Measurements from ENCODE around the gene MAN1B1. TPM values are rescaled to one million over a fixed set of nuclear protein-coding genes. Genes with fewer than 3 reads are reported as not detected.

MAN1B1 gene
- polyA plus RNA-seq, 3 donors, result 29.3 to 38.2 (median 33.3) TPM

DNA sequence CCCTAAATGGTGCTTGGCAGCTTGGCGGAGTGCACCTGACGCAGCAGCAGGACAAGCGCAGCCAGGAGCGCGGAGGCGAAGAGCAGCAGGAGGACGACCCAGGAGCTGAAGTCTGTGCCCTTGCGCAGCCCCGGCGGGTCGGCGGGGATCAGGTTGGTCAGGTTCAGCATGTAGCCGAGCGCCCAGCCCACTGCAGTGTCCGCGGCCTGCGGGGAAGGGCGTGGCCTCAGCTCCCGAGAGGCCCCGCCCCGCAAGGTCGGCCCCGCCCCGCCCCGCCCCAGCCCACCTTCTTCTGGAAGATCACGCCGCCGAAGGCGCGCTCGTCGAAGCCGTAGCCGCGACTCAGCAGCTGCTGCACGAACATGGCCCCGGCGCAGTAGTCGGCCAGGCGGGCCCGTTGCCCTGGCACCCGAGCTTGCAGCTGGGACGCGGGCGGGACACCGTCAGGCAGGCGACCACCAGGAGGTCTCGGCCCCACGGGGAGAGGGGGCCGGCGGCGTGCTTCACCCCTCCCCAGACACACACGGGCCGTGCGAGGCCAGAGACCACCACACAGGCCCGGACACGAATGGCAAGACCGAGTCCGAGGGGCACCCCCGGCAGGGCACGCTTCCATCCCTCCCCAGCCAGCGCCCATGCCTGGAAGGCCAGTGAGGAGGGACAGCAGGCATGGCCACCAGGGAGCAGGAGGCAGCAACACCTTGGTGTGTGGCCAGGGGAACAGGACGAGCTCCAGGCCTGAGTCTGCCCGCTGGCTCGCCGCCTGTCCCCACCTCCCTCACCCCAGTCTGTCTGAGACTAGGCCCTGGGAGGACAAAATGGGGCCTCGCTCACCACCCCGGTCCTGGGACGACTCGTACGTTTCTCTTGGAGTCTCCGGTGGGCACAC is 37.9 kb upstream of the MAN1B1 start:
- intact Hi-C loops (cut with micrococcal nuclease), result no loop called here
- no peak overlapping the region for H2AFZ ChIP-seq (ENCODE audit: insufficient read depth, low read depth, low read length, poor library complexity, severe bottlenecking)

More for the DNA sequence above, 37.9 kb upstream of the MAN1B1 start:
- TF ChIP-seq, protein P1, sequence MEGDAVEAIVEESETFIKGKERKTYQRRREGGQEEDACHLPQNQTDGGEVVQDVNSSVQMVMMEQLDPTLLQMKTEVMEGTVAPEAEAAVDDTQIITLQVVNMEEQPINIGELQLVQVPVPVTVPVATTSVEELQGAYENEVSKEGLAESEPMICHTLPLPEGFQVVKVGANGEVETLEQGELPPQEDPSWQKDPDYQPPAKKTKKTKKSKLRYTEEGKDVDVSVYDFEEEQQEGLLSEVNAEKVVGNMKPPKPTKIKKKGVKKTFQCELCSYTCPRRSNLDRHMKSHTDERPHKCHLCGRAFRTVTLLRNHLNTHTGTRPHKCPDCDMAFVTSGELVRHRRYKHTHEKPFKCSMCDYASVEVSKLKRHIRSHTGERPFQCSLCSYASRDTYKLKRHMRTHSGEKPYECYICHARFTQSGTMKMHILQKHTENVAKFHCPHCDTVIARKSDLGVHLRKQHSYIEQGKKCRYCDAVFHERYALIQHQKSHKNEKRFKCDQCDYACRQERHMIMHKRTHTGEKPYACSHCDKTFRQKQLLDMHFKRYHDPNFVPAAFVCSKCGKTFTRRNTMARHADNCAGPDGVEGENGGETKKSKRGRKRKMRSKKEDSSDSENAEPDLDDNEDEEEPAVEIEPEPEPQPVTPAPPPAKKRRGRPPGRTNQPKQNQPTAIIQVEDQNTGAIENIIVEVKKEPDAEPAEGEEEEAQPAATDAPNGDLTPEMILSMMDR (IDR thresholded peaks at IDR 0.05), result no peak
- Histone ChIP-seq H3K9ac (ENCODE audit: insufficient read depth, low read length, poor library complexity, severe bottlenecking) (no peak overlapping the region), H3K4me3 (replicated peaks in 1 of 3; ENCODE audit: low read depth in 2 of 3, low read length in 3 of 3) (no peak overlapping the region), H3K4me1 (ENCODE audit: control insufficient read depth in 1 of 2, insufficient read depth in 2 of 2, low read length in 2 of 2) (peaks cover 18 to 37% of the 10 kb centered on the region in 2 donors), H3K4me2 (replicated peaks; ENCODE audit: extremely low read depth, low read length, poor library complexity, severe bottlenecking) (no peak overlapping the region), H3K27me3 (ENCODE audit: control insufficient read depth in 2 of 2, insufficient read depth in 2 of 2, low read length in 2 of 2) (peaks cover 35 to 87% of the 10 kb centered on the region in 2 donors), H3K9me3 (replicated peaks in 1 of 2; ENCODE audit: control insufficient read depth in 1 of 2, insufficient read depth in 1 of 2, low read length in 2 of 2) (peaks cover 0 to 18% of the 10 kb centered on the region in 2 donors), H4K20me1 (ENCODE audit: insufficient read depth, low read length) (peaks cover 9% of the 10 kb centered on the region), H3K36me3 (replicated peaks in 1 of 2; ENCODE audit: control insufficient read depth in 1 of 2, insufficient read depth in 2 of 2, low read length in 2 of 2) (no peaks in the 10 kb centered on the region), H3K79me2 (ENCODE audit: insufficient read depth, low read length) (no peaks in the 10 kb centered on the region), H3K27ac (ENCODE audit: low read depth in 1 of 2, low read length in 2 of 2) (no peak overlapping the region)
- Mint-ChIP-seq H3K36me3 (peaks cover 1 to 4% of the 10 kb centered on the region in 2 donors), H3K9me3 (peaks cover 0 to 10% (median 2%) of the 10 kb centered on the region in 7 donors), H3K4me1 (peaks cover 17% of the 10 kb centered on the region), H3K27ac (no peak overlapping the region), H3K4me3 (peak overlapping the region in 1 of 2 donors; percentile 80), H3K27me3 (ENCODE audit: low read depth in 3 of 3) (peaks cover 65 to 97% (median 84%) of the 10 kb centered on the region in 3 donors)
- no peak for DNase-seq
- WGBS (ENCODE audit: insufficient coverage), result 36% methylated on average over 61 of the region's 72 CpGs
